PFSK-1 (cell line): ENCODE data around the gene PPP1R12B. TPM values are rescaled to one million over a fixed set of nuclear protein-coding genes. Genes with fewer than 3 reads are reported as not detected.
A peak's percentile ranks its signal among the peaks of the same experiment; 100 is the strongest.

ENCODE experiments used
- FOXP2 ChIP-seq: optimal IDR thresholded peaks from 2 replicates; pipeline ENCODE3; 2011; ENCODE audit warnings: borderline replicate concordance, control low read depth, inconsistent platforms; ENCODE audit not compliant: insufficient read depth; ENCODE audit errors: extremely low read length, extremely low read depth
- POLR2AphosphoS5 ChIP-seq: IDR thresholded peaks from 2 replicates; pipeline ENCODE4 v1.6.1; 2012; ENCODE audit warnings: low read depth, mild to moderate bottlenecking, control low read depth, low read length, moderate library complexity
- REST ChIP-seq, 2 experiments: IDR thresholded peaks; 2 replicates each; pipeline versions ENCODE4 v1.6.1 to v1.8.0; 2011 to 2012; ENCODE audit warnings: low read depth in 2 of 2, low read length in 2 of 2, control low read depth in 1 of 2, inconsistent platforms in 1 of 2, mild to moderate bottlenecking in 1 of 2, moderate library complexity in 1 of 2; ENCODE audit not compliant: insufficient read depth in 1 of 2
- SIN3A ChIP-seq: IDR thresholded peaks from 2 replicates; pipeline ENCODE4 v1.6.1; 2012; ENCODE audit warnings: mild to moderate bottlenecking, low read length, moderate library complexity, borderline replicate concordance; ENCODE audit not compliant: insufficient read depth
- TAF1 ChIP-seq: IDR thresholded peaks from 2 replicates; pipeline ENCODE4 v1.6.1; 2012; ENCODE audit warnings: low read length, control low read depth, borderline replicate concordance; ENCODE audit not compliant: insufficient read depth
- polyA plus RNA-seq: library from polyadenylated mRNA; unstranded; fragments of >200 nt; gene quantifications from one replicate; pipeline ENCODE4 v1.2.1, GENCODE V29; 2012; ENCODE audit warnings: low read depth, missing spikeins; ENCODE audit not compliant: insufficient read length

PPP1R12B gene
- 1.4 TPM for polyA plus RNA-seq

GRCh38 chr1:202348509-202349205 is at the start of gene PPP1R12B:
TSS of gene PPP1R12B (plus strand) at chr1:202348699. CDS start at chr1:202348852, 153 bp downstream.
- TF ChIP-seq FOXP2, result peak; percentile 39
- TF ChIP-seq SIN3A, result 0 out of 2 replicates have a peak, but pooled peaks have one; percentile 12
- TF ChIP-seq TAF1, result peak; percentile 87
- TF ChIP-seq REST (IDR thresholded peaks at IDR 0.05; ENCODE audit: insufficient read depth in 1 of 2, low read depth in 2 of 2, low read length in 2 of 2), result no peak
- peak; percentile 51 for TF ChIP-seq POLR2AphosphoS5

- TF ChIP-seq TAF1, result no peak
- TF ChIP-seq FOXP2, result no peak
- TF ChIP-seq POLR2AphosphoS5, result no peak
- no peak for TF ChIP-seq SIN3A
- no peak for TF ChIP-seq REST (IDR thresholded peaks at IDR 0.05; ENCODE audit: insufficient read depth in 1 of 2, low read depth in 2 of 2, low read length in 2 of 2)
Observed at GRCh38 chr1:202302166-202302565, 46.3 kb upstream of the PPP1R12B start.

- TF ChIP-seq FOXP2, result no peak
- no peak for TF ChIP-seq TAF1
- TF ChIP-seq SIN3A, result no peak
- TF ChIP-seq POLR2AphosphoS5, result no peak
- TF ChIP-seq REST (IDR thresholded peaks at IDR 0.05; ENCODE audit: insufficient read depth in 1 of 2, low read depth in 2 of 2, low read length in 2 of 2), result no peak
Observed at GRCh38 chr1:202304375-202304774, 44.1 kb upstream of the PPP1R12B start.

GRCh38 chr1:202305168-202305567 is 43.3 kb upstream of the PPP1R12B start:
- TF ChIP-seq POLR2AphosphoS5 (no peak), SIN3A (no peak), TAF1 (no peak), FOXP2 (no peak), REST (IDR thresholded peaks at IDR 0.05; ENCODE audit: insufficient read depth in 1 of 2, low read depth in 2 of 2, low read length in 2 of 2) (no peak)
